Measurements from ENCODE around the gene EDC3.

The EDC3 gene

GRCh38 chr15:74696808-74697207 is 984 bp upstream of the EDC3 start:
- Histone ChIP-seq H3K9ac (ENCODE audit: low read depth, low read length) (peak overlapping the region; percentile 97), H3K4me1 (ENCODE audit: control insufficient read depth, insufficient read depth, low read length) (peaks cover 8% of the 10 kb centered on the region), H3K4me3 (ENCODE audit: low read length) (no peak overlapping the region), H3K4me2 (ENCODE audit: low read length) (peak overlapping the region; percentile 93), H3K27me3 (ENCODE audit: control insufficient read depth, insufficient read depth, low read length) (peaks cover 9% of the 10 kb centered on the region), H3K9me3 (replicated peaks; ENCODE audit: low read length) (no peaks in the 10 kb centered on the region), H3K36me3 (ENCODE audit: insufficient read depth, low read length) (no peaks in the 10 kb centered on the region)

- Histone ChIP-seq H3K36me3 (ENCODE audit: insufficient read depth, low read length) (no peaks in the 10 kb centered on the region), H3K9ac (ENCODE audit: low read depth, low read length) (peak overlapping the region; percentile 97), H3K9me3 (replicated peaks; ENCODE audit: low read length) (no peaks in the 10 kb centered on the region)
Observed at GRCh38 chr15:74696398-74696729, 540 bp upstream of the EDC3 start.

GRCh38 chr15:74692327-74692726 is 3.5 kb downstream of the EDC3 start:
- Histone ChIP-seq H3K36me3 (ENCODE audit: insufficient read depth, low read length) (no peaks in the 10 kb centered on the region), H3K9ac (ENCODE audit: low read depth, low read length) (no peak overlapping the region), H3K4me1 (ENCODE audit: control insufficient read depth, insufficient read depth, low read length) (peaks cover 8% of the 10 kb centered on the region), H3K9me3 (replicated peaks; ENCODE audit: low read length) (no peaks in the 10 kb centered on the region), H3K27me3 (ENCODE audit: control insufficient read depth, insufficient read depth, low read length) (no peaks in the 10 kb centered on the region), H3K4me2 (ENCODE audit: low read length) (no peak overlapping the region), H3K4me3 (ENCODE audit: low read length) (no peak overlapping the region)

More at GRCh38 chr15:74696398-74696729, 540 bp upstream of the EDC3 start:
- peak overlapping the region; percentile 93 for H3K4me2 ChIP-seq (ENCODE audit: low read length)
- peaks cover 8% of the 10 kb centered on the region for H3K4me1 ChIP-seq (ENCODE audit: control insufficient read depth, insufficient read depth, low read length)
- H3K4me3 ChIP-seq (ENCODE audit: low read length), result peak overlapping the region; percentile 91
- H3K27me3 ChIP-seq (ENCODE audit: control insufficient read depth, insufficient read depth, low read length), result peaks cover 5% of the 10 kb centered on the region

GRCh38 chr15:74683758-74684157 is 12.1 kb downstream of the EDC3 start:
- no peak overlapping the region for H3K4me2 ChIP-seq (ENCODE audit: low read length)
- H3K36me3 ChIP-seq (ENCODE audit: insufficient read depth, low read length), result no peaks in the 10 kb centered on the region
- H3K4me1 ChIP-seq (ENCODE audit: control insufficient read depth, insufficient read depth, low read length), result no peaks in the 10 kb centered on the region
- no peak overlapping the region for H3K4me3 ChIP-seq (ENCODE audit: low read length)
- H3K9me3 ChIP-seq (replicated peaks; ENCODE audit: low read length), result no peaks in the 10 kb centered on the region
- H3K9ac ChIP-seq (ENCODE audit: low read depth, low read length), result no peak overlapping the region
- no peaks in the 10 kb centered on the region for H3K27me3 ChIP-seq (ENCODE audit: control insufficient read depth, insufficient read depth, low read length)

DNA sequence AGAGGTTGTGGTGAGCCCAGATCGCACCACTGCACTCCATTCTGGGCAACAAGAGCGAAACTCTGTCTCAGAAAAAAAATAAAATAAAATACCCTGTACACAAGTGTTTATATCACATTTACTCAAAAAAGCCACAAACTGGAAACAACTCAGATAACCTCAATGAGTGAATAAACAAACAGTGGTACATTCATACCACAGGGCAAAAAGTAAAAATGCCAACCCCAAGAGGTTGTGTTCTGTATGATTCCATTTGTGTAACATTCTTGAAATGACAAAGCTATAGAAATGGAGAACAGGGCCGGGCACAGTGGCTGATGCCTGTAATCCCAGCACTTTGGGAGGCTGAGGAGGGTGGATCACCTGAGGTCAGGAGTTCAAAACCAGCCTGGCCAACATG is 12.9 kb downstream of the EDC3 start:
- no peaks in the 10 kb centered on the region for H3K9me3 ChIP-seq (replicated peaks; ENCODE audit: low read length)
- no peaks in the 10 kb centered on the region for H3K36me3 ChIP-seq (ENCODE audit: insufficient read depth, low read length)
- H3K4me3 ChIP-seq (ENCODE audit: low read length), result no peak overlapping the region
- no peaks in the 10 kb centered on the region for H3K27me3 ChIP-seq (ENCODE audit: control insufficient read depth, insufficient read depth, low read length)
- H3K4me1 ChIP-seq (ENCODE audit: control insufficient read depth, insufficient read depth, low read length), result no peaks in the 10 kb centered on the region
- no peak overlapping the region for H3K9ac ChIP-seq (ENCODE audit: low read depth, low read length)
- no peak overlapping the region for H3K4me2 ChIP-seq (ENCODE audit: low read length)

DNA sequence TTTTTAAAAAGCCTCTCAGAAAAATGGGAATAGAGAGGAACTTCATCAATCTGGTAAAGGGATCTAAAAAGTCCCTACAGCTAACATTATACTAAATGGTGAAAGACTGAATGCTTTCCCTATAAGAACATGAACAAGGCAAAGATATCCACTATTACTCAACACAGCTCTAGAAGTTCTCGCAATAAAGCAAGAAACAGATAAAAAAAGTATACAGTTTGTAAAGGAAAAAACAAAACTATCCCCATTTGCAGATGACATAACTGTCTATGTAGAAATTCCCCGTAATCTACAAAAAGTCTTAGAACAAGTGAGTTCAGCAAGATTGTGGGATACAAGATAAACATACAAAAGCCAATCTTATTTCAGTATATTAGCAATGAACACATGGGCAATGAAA is 15.4 kb downstream of the EDC3 start:
- H3K27me3 ChIP-seq (ENCODE audit: control insufficient read depth, insufficient read depth, low read length), result no peaks in the 10 kb centered on the region
- no peaks in the 10 kb centered on the region for H3K4me1 ChIP-seq (ENCODE audit: control insufficient read depth, insufficient read depth, low read length)
- no peak overlapping the region for H3K4me3 ChIP-seq (ENCODE audit: low read length)
- H3K9me3 ChIP-seq (replicated peaks; ENCODE audit: low read length), result no peaks in the 10 kb centered on the region
- H3K9ac ChIP-seq (ENCODE audit: low read depth, low read length), result no peak overlapping the region
- no peaks in the 10 kb centered on the region for H3K36me3 ChIP-seq (ENCODE audit: insufficient read depth, low read length)
- H3K4me2 ChIP-seq (ENCODE audit: low read length), result no peak overlapping the region

DNA sequence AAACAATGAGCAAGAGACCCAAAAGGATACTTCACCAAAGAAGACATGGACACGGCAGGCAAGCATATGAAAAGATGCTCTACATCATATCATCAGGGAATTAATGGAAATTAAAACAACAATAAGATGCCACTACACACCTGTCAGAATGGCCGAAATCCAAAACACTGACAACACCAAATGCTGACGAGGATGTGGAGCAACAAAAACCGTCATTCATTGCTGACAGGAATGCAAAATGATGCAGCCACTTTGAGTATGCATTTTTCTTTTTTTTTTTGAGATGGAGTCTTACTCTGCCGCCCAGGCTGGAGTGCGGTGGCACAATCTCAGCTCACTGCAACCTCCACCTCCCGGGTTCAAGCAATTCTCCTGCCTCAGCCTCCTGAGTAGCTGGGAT is 19.0 kb downstream of the EDC3 start:
- Histone ChIP-seq H3K4me3 (ENCODE audit: low read length) (no peak overlapping the region), H3K27me3 (ENCODE audit: control insufficient read depth, insufficient read depth, low read length) (no peaks in the 10 kb centered on the region), H3K4me1 (ENCODE audit: control insufficient read depth, insufficient read depth, low read length) (no peaks in the 10 kb centered on the region), H3K9me3 (replicated peaks; ENCODE audit: low read length) (no peaks in the 10 kb centered on the region), H3K36me3 (ENCODE audit: insufficient read depth, low read length) (peaks cover 8% of the 10 kb centered on the region), H3K4me2 (ENCODE audit: low read length) (no peak overlapping the region), H3K9ac (ENCODE audit: low read depth, low read length) (no peak overlapping the region)

DNA sequence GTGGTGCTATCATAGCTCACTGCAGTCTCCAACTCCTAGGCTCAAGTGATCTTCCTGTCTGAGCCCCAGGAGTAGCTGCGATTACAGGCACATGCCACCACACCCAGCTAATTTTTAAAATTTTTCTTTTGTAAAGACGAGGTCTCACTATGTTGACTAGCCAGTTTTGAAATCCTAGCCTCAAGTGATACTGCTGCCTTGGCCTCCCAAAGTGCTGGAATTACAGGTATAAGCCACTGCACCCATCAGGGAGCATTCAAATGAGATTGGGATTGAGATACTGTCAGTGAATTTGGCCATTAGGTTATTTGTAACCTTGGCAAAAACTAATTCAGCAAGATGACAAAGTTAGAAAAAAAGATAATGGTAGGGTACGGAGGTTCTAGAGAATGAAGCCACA is 21.7 kb downstream of the EDC3 start:
- no peak overlapping the region for H3K4me3 ChIP-seq (ENCODE audit: low read length)
- no peaks in the 10 kb centered on the region for H3K4me1 ChIP-seq (ENCODE audit: control insufficient read depth, insufficient read depth, low read length)
- H3K4me2 ChIP-seq (ENCODE audit: low read length), result no peak overlapping the region
- peaks cover 20% of the 10 kb centered on the region for H3K36me3 ChIP-seq (ENCODE audit: insufficient read depth, low read length)
- H3K27me3 ChIP-seq (ENCODE audit: control insufficient read depth, insufficient read depth, low read length), result no peaks in the 10 kb centered on the region
- no peak overlapping the region for H3K9ac ChIP-seq (ENCODE audit: low read depth, low read length)
- no peaks in the 10 kb centered on the region for H3K9me3 ChIP-seq (replicated peaks; ENCODE audit: low read length)

DNA sequence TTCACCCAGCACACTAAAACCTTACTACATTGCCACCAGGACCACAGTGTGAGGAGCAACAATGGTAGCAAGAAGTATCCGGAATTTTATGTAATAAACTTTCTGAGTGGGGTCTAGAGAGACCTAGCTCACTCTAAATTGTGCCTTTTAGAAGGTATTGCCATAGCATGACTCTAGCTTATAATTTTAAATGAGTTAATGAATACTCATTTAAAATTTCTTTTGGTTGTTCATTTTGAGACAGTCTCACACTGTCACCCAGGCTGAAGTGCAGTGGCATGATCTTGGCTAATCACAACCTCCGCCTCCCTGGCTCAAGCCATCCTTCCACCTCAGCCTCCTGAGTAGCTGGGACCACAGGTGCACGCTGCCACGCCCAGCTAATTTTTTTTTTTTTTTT is 26.2 kb downstream of the EDC3 start:
- no peaks in the 10 kb centered on the region for H3K27me3 ChIP-seq (ENCODE audit: control insufficient read depth, insufficient read depth, low read length)
- H3K36me3 ChIP-seq (ENCODE audit: insufficient read depth, low read length), result peaks cover 20% of the 10 kb centered on the region
- H3K4me3 ChIP-seq (ENCODE audit: low read length), result no peak overlapping the region
- peaks cover under 1% of the 10 kb centered on the region for H3K4me1 ChIP-seq (ENCODE audit: control insufficient read depth, insufficient read depth, low read length)
- no peak overlapping the region for H3K4me2 ChIP-seq (ENCODE audit: low read length)
- no peaks in the 10 kb centered on the region for H3K9me3 ChIP-seq (replicated peaks; ENCODE audit: low read length)
- no peak overlapping the region for H3K9ac ChIP-seq (ENCODE audit: low read depth, low read length)

GRCh38 chr15:74667975-74668374 is 27.8 kb downstream of the EDC3 start:
- Histone ChIP-seq H3K9me3 (replicated peaks; ENCODE audit: low read length) (no peaks in the 10 kb centered on the region), H3K9ac (ENCODE audit: low read depth, low read length) (no peak overlapping the region)

GRCh38 chr15:74664670-74665069 is 31.2 kb downstream of the EDC3 start:
- Histone ChIP-seq H3K4me1 (ENCODE audit: control insufficient read depth, insufficient read depth, low read length) (peaks cover 12% of the 10 kb centered on the region), H3K9ac (ENCODE audit: low read depth, low read length) (no peak overlapping the region), H3K4me3 (ENCODE audit: low read length) (no peak overlapping the region), H3K4me2 (ENCODE audit: low read length) (no peak overlapping the region), H3K36me3 (ENCODE audit: insufficient read depth, low read length) (no peaks in the 10 kb centered on the region), H3K27me3 (ENCODE audit: control insufficient read depth, insufficient read depth, low read length) (no peaks in the 10 kb centered on the region), H3K9me3 (replicated peaks; ENCODE audit: low read length) (no peaks in the 10 kb centered on the region)

More at GRCh38 chr15:74667975-74668374, 27.8 kb downstream of the EDC3 start:
- H3K4me3 ChIP-seq (ENCODE audit: low read length), result no peak overlapping the region
- H3K4me2 ChIP-seq (ENCODE audit: low read length), result no peak overlapping the region
- H3K27me3 ChIP-seq (ENCODE audit: control insufficient read depth, insufficient read depth, low read length), result no peaks in the 10 kb centered on the region
- peaks cover 12% of the 10 kb centered on the region for H3K4me1 ChIP-seq (ENCODE audit: control insufficient read depth, insufficient read depth, low read length)
- peaks cover 16% of the 10 kb centered on the region for H3K36me3 ChIP-seq (ENCODE audit: insufficient read depth, low read length)

DNA sequence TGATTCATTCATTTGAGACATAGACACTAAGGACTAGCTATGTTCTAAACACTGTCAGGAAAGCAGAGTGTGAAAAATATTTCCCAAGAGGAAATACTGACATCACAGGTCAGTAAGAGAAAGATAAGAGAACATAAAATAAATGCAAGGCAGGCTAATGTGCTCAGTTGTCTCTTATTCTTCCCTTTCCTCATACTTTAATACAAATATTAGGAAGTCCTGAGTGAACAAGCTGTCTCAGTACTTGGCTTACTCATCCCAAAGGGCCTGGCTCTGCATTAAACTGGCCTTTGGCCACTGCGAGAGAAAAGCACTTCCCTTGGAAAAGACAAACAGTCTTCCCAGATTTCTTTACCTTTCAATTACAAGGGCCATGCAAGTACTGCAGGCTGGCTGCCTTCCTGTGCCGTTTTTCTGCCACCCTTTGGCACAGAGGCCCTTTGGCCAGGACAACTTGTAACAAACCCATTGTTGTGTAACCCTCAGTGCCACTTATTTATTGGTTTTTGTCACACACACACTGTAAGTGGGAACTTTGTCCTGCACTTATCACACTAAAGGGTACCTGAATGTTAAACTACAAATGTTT is 31.7 kb downstream of the EDC3 start:
- no peak overlapping the region for H3K4me3 ChIP-seq (ENCODE audit: low read length)
- H3K9ac ChIP-seq (ENCODE audit: low read depth, low read length), result no peak overlapping the region
- H3K9me3 ChIP-seq (replicated peaks; ENCODE audit: low read length), result no peaks in the 10 kb centered on the region
- no peaks in the 10 kb centered on the region for H3K27me3 ChIP-seq (ENCODE audit: control insufficient read depth, insufficient read depth, low read length)
- H3K36me3 ChIP-seq (ENCODE audit: insufficient read depth, low read length), result no peaks in the 10 kb centered on the region
- H3K4me2 ChIP-seq (ENCODE audit: low read length), result peak overlapping the region; percentile 15
- peaks cover 12% of the 10 kb centered on the region for H3K4me1 ChIP-seq (ENCODE audit: control insufficient read depth, insufficient read depth, low read length)

Measured in skeletal muscle satellite cell (primary cell).